Measurements from ENCODE around the gene MCHR1.

DNA sequence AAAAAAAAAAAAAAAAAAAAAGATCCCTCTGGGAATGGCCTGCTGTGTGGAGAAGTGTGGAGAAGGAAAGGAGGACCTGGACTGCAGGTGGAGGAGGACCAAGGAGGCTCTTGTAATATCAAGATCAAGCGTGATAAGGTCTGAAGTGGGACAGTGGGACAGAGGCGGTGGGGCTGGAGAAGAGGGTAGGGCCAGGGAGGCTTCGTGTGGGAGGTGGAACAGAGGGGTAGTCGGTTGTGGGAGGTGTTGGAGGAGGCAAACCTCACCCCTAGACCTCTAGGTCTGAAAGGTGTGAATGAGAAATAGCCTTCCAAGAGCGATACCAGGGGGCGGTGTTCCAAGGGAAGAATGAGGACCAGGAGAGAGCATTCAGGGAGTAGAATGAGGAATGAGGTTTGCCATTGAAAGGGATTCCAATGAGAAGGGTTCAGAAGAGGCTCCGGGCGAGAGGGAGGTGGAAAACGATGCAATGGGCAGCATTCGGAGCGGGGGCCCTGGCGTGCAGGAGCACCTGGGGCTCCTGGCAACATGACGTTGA lies 44.2 kb downstream of the MCHR1 start:
- TF ChIP-seq EP300 (IDR thresholded peaks at IDR 0.05) (no peak), POLR2A (IDR thresholded peaks at IDR 0.05) (no peak)
- TF ChIP-seq, protein P1, sequence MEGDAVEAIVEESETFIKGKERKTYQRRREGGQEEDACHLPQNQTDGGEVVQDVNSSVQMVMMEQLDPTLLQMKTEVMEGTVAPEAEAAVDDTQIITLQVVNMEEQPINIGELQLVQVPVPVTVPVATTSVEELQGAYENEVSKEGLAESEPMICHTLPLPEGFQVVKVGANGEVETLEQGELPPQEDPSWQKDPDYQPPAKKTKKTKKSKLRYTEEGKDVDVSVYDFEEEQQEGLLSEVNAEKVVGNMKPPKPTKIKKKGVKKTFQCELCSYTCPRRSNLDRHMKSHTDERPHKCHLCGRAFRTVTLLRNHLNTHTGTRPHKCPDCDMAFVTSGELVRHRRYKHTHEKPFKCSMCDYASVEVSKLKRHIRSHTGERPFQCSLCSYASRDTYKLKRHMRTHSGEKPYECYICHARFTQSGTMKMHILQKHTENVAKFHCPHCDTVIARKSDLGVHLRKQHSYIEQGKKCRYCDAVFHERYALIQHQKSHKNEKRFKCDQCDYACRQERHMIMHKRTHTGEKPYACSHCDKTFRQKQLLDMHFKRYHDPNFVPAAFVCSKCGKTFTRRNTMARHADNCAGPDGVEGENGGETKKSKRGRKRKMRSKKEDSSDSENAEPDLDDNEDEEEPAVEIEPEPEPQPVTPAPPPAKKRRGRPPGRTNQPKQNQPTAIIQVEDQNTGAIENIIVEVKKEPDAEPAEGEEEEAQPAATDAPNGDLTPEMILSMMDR (IDR thresholded peaks at IDR 0.05), result no peak

All from suprapubic skin (tissue), 3 donors.